Stomach (tissue), 4 donors: Measurements from ENCODE around the gene KRTAP4-11.

Experiments
- CTCF ChIP-seq, 7 experiments: fragments of 450-650 bp in 4 of 7; fragments of 200-600 bp in 3 of 7; sonication (generic) in 3 of 7; IDR thresholded peaks; one replicate each; pipeline ENCODE4 v1.5.1; 2016 to 2019; ENCODE audit warnings: antibody characterized with exemption in 7 of 7, control low read depth in 2 of 7, mild to moderate bottlenecking in 1 of 7
- EP300 ChIP-seq: sonication (generic); formaldehyde crosslinking; IDR thresholded peaks from one replicate; pipeline ENCODE4 v1.6.1; 2017; ENCODE audit warnings: antibody characterized with exemption
- POLR2A ChIP-seq, 4 donors: fragments of 450-650 bp; IDR thresholded peaks; one replicate each; pipeline ENCODE4 v1.6.1; 2016; ENCODE audit warnings: antibody characterized with exemption in 4 of 4, control low read depth in 2 of 4, mild to moderate bottlenecking in 1 of 4, moderate library complexity in 1 of 4
- POLR2AphosphoS5 ChIP-seq, 3 donors: sonication (generic); formaldehyde crosslinking; IDR thresholded peaks; one replicate each; pipeline ENCODE4 v1.6.1; 2016; ENCODE audit warnings: antibody characterized with exemption in 3 of 3

GRCh38 chr17:41131979-41132378 is 13.8 kb upstream of the KRTAP4-11 start:
- TF ChIP-seq CTCF (IDR thresholded peaks at IDR 0.05): no peak
- no peak for TF ChIP-seq EP300
- no peak for TF ChIP-seq POLR2AphosphoS5 (IDR thresholded peaks at IDR 0.05)
- no peak for TF ChIP-seq POLR2A (IDR thresholded peaks at IDR 0.05)
